Hindlimb muscle (tissue), 1 donor: ENCODE measurements around the gene FER. TPM values are rescaled to one million over a fixed set of nuclear protein-coding genes. Genes with fewer than 3 reads are reported as not detected.
"Not testable (repeated sequence)": the region's sequence is repeated elsewhere in the genome, so short reads cannot be mapped to it uniquely, and the experiment has no call there.

Experiments
- DNase-seq: peaks from one replicate; pipeline ENCODE4 v3.0.0-alpha.2; 2013
- polyA plus RNA-seq: library from polyadenylated mRNA; unstranded; fragments of 120-200 nt; gene quantifications from one replicate; pipeline ENCODE4 v1.2.1, GENCODE V29; 2013; ENCODE audit not compliant: insufficient read length

Gene FER
- polyA plus RNA-seq, 1 donor: 8.9 TPM

DNA sequence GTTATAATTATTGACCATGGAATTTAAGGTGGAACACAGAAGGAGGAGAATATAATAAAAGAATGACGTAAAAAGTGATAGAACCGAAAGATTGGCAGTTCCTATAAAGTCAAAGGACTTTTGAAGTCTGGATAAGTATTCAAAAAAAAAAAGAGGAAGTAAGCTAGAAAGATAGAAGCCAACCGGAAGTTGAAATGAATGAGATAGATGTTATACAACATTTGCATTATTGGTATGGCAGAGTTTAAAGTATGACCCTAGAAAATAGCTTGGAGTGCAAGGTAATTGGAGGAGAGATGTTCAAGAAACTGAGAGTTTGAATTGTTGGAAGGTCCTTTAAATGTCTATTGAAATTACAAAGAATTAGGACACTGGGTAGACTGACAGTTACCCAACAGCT lies 293.6 kb downstream of the FER start:
- no peak for DNase-seq

DNA sequence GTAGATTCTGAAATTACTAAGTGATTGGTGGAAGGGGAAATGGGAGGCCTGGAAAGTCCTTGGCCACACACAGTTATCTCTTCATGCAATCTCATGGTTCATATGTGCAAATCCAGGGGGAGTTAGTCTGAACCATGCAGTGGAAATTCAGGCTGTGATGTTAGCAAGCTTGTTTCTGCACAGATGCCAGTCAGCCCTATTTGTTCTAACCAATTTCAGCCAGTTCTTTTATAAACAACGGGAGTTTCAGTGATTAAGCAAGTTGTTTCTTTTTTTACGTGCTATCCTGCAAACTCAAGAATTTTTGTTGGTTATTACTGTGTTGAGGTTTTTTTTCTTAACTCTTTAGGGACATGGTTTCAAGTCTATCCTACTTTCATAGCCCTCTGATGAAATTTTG lies 298.0 kb downstream of the FER start:
- no peak for DNase-seq

GRCh38 chr5:109049565-109049964 lies 301.9 kb downstream of the FER start:
- no peak for DNase-seq

DNA sequence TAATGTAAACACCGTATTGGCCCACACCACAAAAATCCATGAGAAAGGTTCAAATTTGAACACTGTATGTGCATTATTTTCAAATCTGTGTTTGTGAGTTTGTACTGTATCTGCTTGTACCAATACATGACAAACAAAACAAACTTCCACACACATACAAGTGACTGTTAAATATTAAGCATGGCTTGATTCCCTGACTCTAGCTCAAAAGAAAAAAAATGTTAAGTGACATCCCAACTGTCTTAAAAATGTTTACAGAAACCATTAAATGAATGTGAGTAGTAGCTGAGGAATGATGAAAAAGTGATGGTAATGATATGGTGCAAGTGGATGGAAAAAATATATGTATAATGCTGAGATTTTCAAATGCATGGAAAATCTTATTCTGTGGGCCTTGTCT lies 302.6 kb downstream of the FER start:
- not testable (repeated sequence) for DNase-seq

GRCh38 chr5:109052216-109052615 lies 304.5 kb downstream of the FER start:
- not testable (repeated sequence) for DNase-seq

DNA sequence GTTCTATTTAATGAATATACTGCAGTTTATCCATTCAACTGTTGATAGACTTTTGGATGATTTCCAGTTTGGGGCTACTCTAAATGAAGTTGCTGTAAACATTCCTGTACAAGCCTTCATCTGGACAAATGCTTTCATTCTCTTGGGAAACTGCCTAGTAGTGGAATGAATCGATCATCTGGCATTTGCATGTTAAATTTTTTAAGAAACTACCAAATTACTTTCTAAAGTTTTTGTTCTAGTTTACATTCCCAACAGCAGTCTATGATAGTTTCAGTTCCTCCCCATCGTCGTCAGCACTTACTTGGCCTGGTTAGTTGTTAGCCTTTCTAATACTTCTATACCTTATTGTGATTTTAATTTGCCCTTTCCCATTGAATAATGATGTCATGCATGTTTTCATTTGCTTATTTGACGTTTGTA lies 306.3 kb downstream of the FER start:
- DNase-seq: no peak

- DNase-seq: no peak
Observed at GRCh38 chr5:109060378-109061025, 312.8 kb downstream of the FER start.

DNA sequence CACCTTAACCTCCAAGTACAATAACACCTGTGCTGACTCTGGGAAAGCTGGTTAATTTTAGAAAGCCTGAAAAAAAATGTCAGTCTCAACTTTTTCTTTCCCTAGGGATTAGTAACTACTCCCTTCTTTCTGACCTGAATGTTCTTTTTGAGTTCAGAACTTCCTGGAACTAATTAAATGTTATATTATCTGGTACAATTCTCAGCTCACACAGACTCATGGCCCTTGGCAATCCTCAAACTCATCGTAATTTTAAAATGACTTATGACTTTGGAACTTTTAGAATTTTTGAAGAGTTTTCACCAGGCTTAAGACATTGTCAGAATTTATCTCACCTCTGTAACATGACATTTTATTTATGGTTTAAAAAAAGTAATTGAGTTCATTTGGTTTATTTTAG lies 315.0 kb downstream of the FER start:
- no peak for DNase-seq

GRCh38 chr5:109063223-109063622 lies 315.5 kb downstream of the FER start:
- DNase-seq: no peak

DNA sequence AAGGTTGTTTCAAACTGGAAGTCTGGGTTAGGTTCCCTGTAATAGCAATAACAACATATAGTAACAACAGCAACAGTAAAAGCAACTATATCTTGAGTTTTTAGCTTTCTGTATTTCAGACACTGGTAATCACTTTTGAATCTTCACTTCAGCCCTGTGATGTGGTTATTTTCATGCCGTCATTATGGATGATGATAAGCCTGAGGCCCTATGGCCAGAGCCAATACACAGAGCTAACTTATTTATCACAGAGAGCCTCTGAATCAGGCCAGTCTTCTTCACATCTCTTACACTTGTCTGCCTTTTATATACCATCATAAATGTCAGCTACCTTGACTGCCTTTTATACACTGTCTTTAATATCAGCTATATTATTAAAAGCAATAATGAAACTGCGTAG lies 329.0 kb downstream of the FER start:
- no peak for DNase-seq

DNA sequence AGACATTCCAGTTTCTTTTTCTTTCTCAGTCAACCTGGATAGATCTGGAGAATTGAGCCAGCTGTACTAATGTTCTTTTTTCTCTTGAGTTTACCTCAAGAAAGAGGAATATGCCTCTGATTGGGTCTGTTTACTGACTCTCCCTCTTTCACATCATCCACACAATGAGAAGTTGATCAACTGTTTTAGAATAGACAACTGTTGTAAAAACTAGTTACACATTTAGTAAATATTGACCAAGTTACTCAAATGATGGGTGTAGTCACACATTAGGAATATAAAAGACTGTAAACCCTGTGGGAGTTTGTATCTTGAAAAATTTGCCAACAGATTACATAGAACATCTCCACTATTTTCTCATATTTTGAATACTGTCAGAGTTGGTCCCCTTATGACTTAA lies 330.8 kb downstream of the FER start:
- no peak for DNase-seq

DNA sequence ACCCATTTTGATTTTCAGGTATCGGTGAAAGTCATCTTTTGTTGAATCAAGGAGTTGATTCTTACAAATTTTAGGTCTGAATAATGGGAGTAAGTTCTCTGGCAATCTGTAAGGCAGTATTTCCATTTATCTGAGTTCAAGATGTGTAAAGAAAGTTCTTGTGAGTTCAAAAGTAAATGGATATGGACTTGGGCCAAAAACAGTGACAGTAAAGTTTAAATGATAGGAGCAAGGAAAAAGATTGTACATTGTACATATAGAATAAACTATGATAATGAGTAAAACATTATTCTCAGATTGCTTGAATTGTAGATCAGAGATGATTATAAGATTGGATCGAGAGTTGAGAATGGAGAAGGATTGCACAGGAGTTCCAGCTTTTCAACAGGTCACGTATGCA lies 332.8 kb downstream of the FER start:
- DNase-seq: no peak

GRCh38 chr5:109080896-109081295 lies 333.2 kb downstream of the FER start:
- no peak for DNase-seq

DNA sequence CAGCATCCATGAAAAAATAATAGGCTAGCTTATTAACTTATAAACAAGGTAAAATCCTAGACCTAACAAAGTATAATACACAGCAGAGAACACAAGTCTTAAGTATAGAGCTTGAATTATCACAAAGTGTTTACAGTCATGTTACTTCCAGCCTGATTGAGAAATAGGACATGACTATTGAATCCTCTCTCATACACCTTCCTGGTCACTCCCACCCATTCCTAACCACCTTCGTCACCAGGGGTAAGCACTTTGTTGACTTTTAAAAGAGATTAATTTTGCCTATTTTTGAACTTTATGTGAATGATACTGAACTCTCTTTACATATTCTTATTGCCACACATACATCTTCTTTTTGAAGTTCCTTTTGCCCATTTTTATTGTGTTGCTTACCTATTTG lies 336.2 kb downstream of the FER start:
- no peak for DNase-seq

DNA sequence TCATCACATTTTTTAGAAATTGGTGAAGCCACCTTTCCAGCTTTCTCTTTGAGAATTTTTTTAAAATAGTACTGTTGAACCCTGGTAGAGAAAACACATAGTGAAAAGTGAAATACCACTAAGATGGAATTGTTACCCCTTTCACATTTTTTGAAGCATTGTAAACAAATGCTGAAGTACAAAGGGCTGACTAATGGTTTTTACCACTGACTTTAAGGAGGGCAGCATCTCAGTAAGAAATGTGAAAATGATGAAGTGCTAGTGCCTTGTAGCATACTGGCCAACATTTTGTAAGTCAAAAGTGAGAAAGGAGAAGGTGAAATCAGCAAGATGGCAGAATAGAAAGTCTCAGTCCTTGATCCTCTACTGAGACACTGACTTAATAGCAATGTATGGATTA lies 341.5 kb downstream of the FER start:
- no peak for DNase-seq

GRCh38 chr5:109099081-109099480 lies 351.4 kb downstream of the FER start:
- no peak for DNase-seq

DNA sequence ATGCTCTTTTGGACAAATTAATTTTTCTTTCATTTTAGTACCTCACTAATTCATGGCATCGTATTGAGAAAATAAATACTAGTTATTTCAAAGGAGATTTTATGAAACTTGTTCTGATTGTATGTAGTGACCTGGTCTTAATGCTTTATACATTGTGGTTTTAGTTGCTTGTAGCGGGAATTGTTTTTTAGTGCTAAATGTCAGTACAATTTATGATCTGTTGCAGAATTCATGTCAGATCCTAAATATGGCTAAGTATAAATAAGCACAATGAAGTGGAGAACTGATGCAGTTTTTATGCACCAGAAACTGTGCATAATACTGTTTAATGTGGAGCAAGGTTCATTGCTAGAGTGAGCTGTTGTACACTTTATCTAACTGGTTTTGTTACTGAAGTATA lies 353.3 kb downstream of the FER start:
- DNase-seq: no peak

DNA sequence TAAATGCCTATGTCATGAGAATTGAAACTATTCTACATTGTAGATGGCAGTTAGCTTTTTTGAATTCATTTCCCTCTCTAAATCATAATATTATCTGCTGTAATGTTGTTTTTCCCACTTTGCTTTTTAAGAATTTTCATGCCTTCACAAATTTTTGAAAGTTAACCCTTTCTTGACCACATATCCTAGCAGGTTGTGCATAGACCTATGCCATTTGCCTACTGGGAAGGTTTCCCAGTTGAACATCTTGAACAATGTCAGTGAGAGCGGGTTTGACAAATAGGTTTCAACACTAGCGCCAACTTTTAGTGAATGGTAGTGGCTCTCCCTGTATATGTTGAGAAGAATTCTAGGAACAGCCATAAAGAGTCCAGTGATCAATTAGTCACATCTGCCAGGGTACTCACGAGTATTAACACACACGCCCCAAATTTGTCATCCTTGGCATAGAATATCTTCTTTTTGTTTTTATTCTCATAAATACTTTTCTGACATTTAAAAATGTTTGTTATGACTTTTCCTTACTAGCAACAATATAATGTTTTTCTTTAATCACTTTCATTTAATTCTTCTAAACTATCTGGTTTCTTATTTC lies 354.5 kb downstream of the FER start:
- no peak for DNase-seq

DNA sequence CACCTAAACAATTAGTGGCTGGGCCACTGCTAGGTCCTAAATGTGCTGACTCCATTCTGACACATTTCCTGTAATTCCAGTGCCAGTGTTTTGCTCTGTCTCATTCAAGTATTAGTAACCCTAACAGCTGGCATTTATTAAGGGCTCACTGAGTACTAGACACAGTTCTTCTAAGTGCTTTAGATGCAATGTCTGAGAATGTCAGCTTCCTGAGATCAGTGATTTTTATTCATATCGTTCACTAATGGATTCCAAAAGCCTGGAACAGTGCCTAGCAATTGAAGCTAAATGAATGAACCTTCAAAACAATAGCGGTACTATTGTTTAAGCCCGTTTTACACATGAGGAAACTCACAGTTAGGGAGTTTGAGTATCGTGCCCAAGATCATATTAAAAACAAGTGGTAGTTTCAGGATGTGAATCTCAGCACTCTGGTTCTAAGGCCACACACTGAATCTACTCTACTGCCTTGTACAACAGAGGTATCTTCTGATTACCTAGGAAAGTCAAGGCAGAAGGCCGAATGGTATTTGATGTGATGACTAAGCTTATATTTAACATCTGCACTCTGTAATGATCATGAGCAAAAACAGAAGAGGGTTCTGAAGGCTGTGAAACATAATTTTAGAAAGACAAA lies 358.1 kb downstream of the FER start:
- peak; percentile 9 for DNase-seq

GRCh38 chr5:109111680-109112079 lies 364.0 kb downstream of the FER start:
- no peak for DNase-seq

DNA sequence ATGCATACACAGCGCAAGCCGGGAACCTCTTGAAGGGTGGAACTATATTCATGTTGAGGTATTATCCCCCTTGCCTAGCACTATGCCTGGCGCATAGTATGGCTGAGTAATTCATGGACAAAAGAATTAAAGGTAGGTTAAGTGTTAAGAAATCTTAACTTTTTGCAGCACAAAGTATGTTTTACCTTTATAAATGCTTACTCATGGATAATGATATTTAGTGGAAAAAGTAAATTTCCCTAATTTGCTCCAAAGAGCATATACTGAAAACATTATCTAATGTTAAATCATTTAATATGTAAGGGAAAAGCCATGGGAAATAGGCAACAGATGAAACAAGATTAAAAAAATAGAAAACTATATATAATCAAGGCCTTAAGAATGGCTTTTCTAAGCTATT lies 365.9 kb downstream of the FER start:
- DNase-seq: no peak

GRCh38 chr5:109121225-109121624 lies 373.5 kb downstream of the FER start:
- no peak for DNase-seq

- DNase-seq: no peak
Observed at GRCh38 chr5:109125755-109126429, 378.2 kb downstream of the FER start.

DNA sequence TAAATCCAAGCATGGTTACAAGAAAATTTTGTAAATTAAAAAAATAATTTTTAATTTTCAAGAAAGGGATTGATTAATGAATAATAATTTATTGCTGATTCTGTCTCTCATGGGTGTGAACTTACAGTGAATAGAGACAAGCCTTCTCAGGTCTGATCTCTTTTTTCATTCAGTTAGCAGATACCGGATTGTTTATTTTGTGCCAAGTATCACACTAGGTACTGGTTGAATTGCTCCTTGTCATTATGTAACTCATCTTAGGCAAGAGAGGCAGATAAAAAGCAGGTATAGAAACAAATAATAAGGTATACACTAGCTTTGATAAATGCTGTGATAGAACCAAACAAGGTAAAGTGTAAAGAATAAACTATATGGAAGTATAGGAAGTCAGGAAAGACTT lies 378.8 kb downstream of the FER start:
- no peak for DNase-seq
